ENCODE results near the gene DTHD1. TPM values are rescaled to one million over a fixed set of nuclear protein-coding genes. Genes with fewer than 3 reads are reported as not detected.

The DTHD1 gene
- total and polyA plus RNA-seq, 2 of the 8 experiments (the other 6 are each of a cell fraction or from before 2014, with no cell fraction given), result not detected

- no peak for TF ChIP-seq CHD7 (IDR thresholded peaks at IDR 0.05; ENCODE audit: insufficient replicate concordance, low read length)
- no peak for TF ChIP-seq BCL11A (IDR thresholded peaks at IDR 0.05; ENCODE audit: low read depth in 2 of 2, low read length in 2 of 2)
- TF ChIP-seq SP2 (IDR thresholded peaks at IDR 0.05; ENCODE audit: low read length), result no peak
- TF ChIP-seq CTBP2 (IDR thresholded peaks at IDR 0.05; ENCODE audit: borderline replicate concordance, insufficient read depth, insufficient read length, low read length), result no peak
- TF ChIP-seq SAP30 (IDR thresholded peaks at IDR 0.05; ENCODE audit: insufficient read depth, insufficient replicate concordance, low read length), result no peak
- TF ChIP-seq EGR1 (IDR thresholded peaks at IDR 0.05; ENCODE audit: borderline replicate concordance, low read depth, low read length), result no peak
- TF ChIP-seq CBX5 (IDR thresholded peaks at IDR 0.05; ENCODE audit: low read depth, low read length), result no peak
- no peak for TF ChIP-seq EP300 (IDR thresholded peaks at IDR 0.05; ENCODE audit: borderline replicate concordance in 1 of 2, low read depth in 2 of 2, low read length in 2 of 2)
- no peak for TF ChIP-seq HDAC6 (IDR thresholded peaks at IDR 0.05; ENCODE audit: low read depth, low read length)
- no peak for TF ChIP-seq NANOG (IDR thresholded peaks at IDR 0.05; ENCODE audit: insufficient read depth, low read depth, low read length, poor library complexity, severe bottlenecking)
- TF ChIP-seq BACH1 (IDR thresholded peaks at IDR 0.05; ENCODE audit: low read length), result no peak
- TF ChIP-seq POLR2A (IDR thresholded peaks at IDR 0.05; ENCODE audit: control extremely low read depth in 1 of 2, low read depth in 2 of 2, low read length in 2 of 2), result no peak
Measured at GRCh38 chr4:36241771-36242170, 39.6 kb upstream of the DTHD1 start (continued).
